ENCODE measurements around the gene LHCGR.
"Not testable (repeated sequence)": the region's sequence is repeated elsewhere in the genome, so short reads cannot be mapped to it uniquely, and the experiment has no call there.

DNA sequence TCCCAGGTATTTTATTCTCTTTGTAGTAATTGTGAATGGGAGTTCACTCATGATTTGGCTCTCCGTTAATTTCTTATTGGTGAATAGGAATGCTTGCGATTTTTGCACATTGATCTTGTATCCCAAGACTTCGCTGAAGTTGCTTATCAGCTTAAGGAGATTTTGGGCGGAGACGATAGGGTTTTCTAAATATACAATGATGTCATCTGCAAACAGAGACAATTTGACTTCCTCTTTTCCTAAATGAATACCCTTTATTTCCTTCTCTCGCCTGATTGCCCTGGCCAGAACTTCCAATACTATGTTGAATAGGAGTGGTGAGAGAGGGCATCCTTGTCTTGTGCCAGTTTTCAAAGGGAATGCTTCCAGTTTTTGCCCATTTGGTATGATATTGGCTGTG lies 51.9 kb downstream of the LHCGR start:
- TF ChIP-seq ZNF790 (CRISPR knock-in tag; IDR thresholded peaks at IDR 0.05; ENCODE audit: borderline replicate concordance); RBM22 (optimal IDR thresholded peaks at IDR 0.05; ENCODE audit: low read length); EP300 (IDR thresholded peaks at IDR 0.05; ENCODE audit: low read depth in 2 of 2, low read length in 2 of 2); EP300 (CRISPR knock-in tag; IDR thresholded peaks at IDR 0.05; ENCODE audit: borderline replicate concordance); POLR2A (IDR thresholded peaks at IDR 0.05; ENCODE audit: insufficient read depth in 1 of 2, low read depth in 2 of 2, low read length in 2 of 2); ZNF570 (CRISPR knock-in tag; IDR thresholded peaks at IDR 0.05; ENCODE audit: borderline replicate concordance); ZBTB7A (CRISPR knock-in tag; IDR thresholded peaks at IDR 0.05); ZFP36 (IDR thresholded peaks at IDR 0.05; ENCODE audit: borderline replicate concordance, low read depth, low read length, partially characterized antibody); ZFP41 (CRISPR knock-in tag; IDR thresholded peaks at IDR 0.05; ENCODE audit: borderline replicate concordance): not testable (repeated sequence)
- TF ChIP-seq, protein P1, sequence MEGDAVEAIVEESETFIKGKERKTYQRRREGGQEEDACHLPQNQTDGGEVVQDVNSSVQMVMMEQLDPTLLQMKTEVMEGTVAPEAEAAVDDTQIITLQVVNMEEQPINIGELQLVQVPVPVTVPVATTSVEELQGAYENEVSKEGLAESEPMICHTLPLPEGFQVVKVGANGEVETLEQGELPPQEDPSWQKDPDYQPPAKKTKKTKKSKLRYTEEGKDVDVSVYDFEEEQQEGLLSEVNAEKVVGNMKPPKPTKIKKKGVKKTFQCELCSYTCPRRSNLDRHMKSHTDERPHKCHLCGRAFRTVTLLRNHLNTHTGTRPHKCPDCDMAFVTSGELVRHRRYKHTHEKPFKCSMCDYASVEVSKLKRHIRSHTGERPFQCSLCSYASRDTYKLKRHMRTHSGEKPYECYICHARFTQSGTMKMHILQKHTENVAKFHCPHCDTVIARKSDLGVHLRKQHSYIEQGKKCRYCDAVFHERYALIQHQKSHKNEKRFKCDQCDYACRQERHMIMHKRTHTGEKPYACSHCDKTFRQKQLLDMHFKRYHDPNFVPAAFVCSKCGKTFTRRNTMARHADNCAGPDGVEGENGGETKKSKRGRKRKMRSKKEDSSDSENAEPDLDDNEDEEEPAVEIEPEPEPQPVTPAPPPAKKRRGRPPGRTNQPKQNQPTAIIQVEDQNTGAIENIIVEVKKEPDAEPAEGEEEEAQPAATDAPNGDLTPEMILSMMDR (CRISPR knock-in tag; IDR thresholded peaks at IDR 0.05), result not testable (repeated sequence)

All from HepG2 (cell line).